MCF 10A (cell line): ENCODE measurements around the gene TMEM255A. TPM values are rescaled to one million over a fixed set of nuclear protein-coding genes. Genes with fewer than 3 reads are reported as not detected.
A peak's percentile ranks its signal among the peaks of the same experiment; 100 is the strongest.

Experiments used
- BruUV-seq: library from RNA; stranded (reverse); fragments of 400-500 nt; replicated peaks from 2 replicates; lab custom pipeline; 2021; lab: Mats Ljungman, UMichigan
- CTCF ChIA-PET: fragments of 300-600 bp; sonication (Branson Sonifier 250); formaldehyde crosslinking; extraction: SDS; loops from one replicate; lab custom pipeline; 2021; ENCODE audit warnings: antibody characterized with exemption, inconsistent platforms; lab: Yijun Ruan, JAX
- POLR2A ChIA-PET: fragments of 300-600, 350-650 bp; sonication (Branson Sonifier 250); formaldehyde crosslinking; extraction: SDS; loops from one replicate; lab custom pipeline; 2020; ENCODE audit warnings: antibody characterized with exemption, inconsistent platforms; lab: Yijun Ruan, JAX
- DNase-seq: peaks from one replicate; pipeline ENCODE4 v3.0.0-alpha.2; 2018; ENCODE audit not compliant: unreplicated experiment
- H3K27ac Mint-ChIP-seq: one replicate; pipeline ENCODE4 v1.8.0; 2022; ENCODE audit warnings: mild to moderate bottlenecking, low read depth, mixed read lengths; ENCODE audit not compliant: unreplicated experiment
- H3K27me3 Mint-ChIP-seq: one replicate; pipeline ENCODE4 v1.8.0; 2022; ENCODE audit warnings: mixed read lengths; ENCODE audit not compliant: insufficient read depth, unreplicated experiment
- H3K36me3 Mint-ChIP-seq: one replicate; pipeline ENCODE4 v1.8.0; 2022; ENCODE audit warnings: mild to moderate bottlenecking, moderate library complexity, mixed read lengths; ENCODE audit not compliant: insufficient read depth, unreplicated experiment
- H3K4me1 Mint-ChIP-seq: one replicate; pipeline ENCODE4 v1.8.0; 2022; ENCODE audit warnings: mixed read lengths; ENCODE audit not compliant: insufficient read depth, unreplicated experiment
- H3K4me3 Mint-ChIP-seq: one replicate; pipeline ENCODE4 v1.8.0; 2022; ENCODE audit warnings: mild to moderate bottlenecking, moderate library complexity, mixed read lengths; ENCODE audit not compliant: unreplicated experiment
- H3K9me3 Mint-ChIP-seq: one replicate; pipeline ENCODE4 v1.8.0; 2022; ENCODE audit warnings: mixed read lengths; ENCODE audit not compliant: unreplicated experiment
- CTCF ChIP-seq: fragments of 200-600 bp; IDR thresholded peaks from one replicate; pipeline ENCODE4 v1.8.0; 2022; ENCODE audit warnings: antibody characterized with exemption, mild to moderate bottlenecking; ENCODE audit not compliant: unreplicated experiment
- intact Hi-C: fragments of 100-400 bp; cut with micrococcal nuclease; formaldehyde crosslinking; loops from 2 replicates; pipeline ENCODE4 v1.14.1; 2022
- total RNA-seq: library from RNA; stranded (reverse); gene quantifications from 2 replicates; pipeline ENCODE4 v1.2.3, GENCODE V29; 2022

Gene TMEM255A
- total RNA-seq, 1 experiment from 2014 or later: not detected

GRCh38 chrX:120264341-120264740, 46.9 kb downstream of the TMEM255A start:
- Mint-ChIP-seq H3K27ac (no peak overlapping the region), H3K4me3 (no peak overlapping the region), H3K9me3 (no peaks in the 10 kb centered on the region), H3K36me3 (peaks cover 4% of the 10 kb centered on the region), H3K4me1 (peaks cover 15% of the 10 kb centered on the region), H3K27me3 (peaks cover 14% of the 10 kb centered on the region)
- CTCF ChIA-PET: interaction anchor here (0.7 to 1.0 kb wide), 4 partner anchors 13 to 193 kb away, joined by 3 to 4 read pairs (median 3); partner anchors contain the start of gene ZBTB33
- no peak for DNase-seq
- intact Hi-C loops: no loop called here
- TF ChIP-seq CTCF: no peak
- POLR2A ChIA-PET: interaction anchor here (0.6 kb wide), 1 partner anchor 459 kb away, joined by 3 read pairs; no protein-coding TSS in a partner anchor
- BruUV-seq: no TSS peak

- Mint-ChIP-seq H3K36me3 (peaks cover 7% of the 10 kb centered on the region), H3K4me3 (no peak overlapping the region), H3K27ac (no peak overlapping the region), H3K9me3 (no peaks in the 10 kb centered on the region), H3K4me1 (peaks cover 11% of the 10 kb centered on the region), H3K27me3 (peaks cover 14% of the 10 kb centered on the region)
- intact Hi-C loops: no loop called here
- TF ChIP-seq CTCF: no peak
- ChIA-PET POLR2A (no interaction called here), CTCF (interaction anchor here (0.6 to 1.5 kb wide), 2 partner anchors 36 to 212 kb away, joined by 3 to 4 read pairs; no protein-coding TSS in a partner anchor)
- no peak for DNase-seq
- no TSS peak for BruUV-seq
Observed at GRCh38 chrX:120262859-120263708, 48.2 kb downstream of the TMEM255A start.

DNA sequence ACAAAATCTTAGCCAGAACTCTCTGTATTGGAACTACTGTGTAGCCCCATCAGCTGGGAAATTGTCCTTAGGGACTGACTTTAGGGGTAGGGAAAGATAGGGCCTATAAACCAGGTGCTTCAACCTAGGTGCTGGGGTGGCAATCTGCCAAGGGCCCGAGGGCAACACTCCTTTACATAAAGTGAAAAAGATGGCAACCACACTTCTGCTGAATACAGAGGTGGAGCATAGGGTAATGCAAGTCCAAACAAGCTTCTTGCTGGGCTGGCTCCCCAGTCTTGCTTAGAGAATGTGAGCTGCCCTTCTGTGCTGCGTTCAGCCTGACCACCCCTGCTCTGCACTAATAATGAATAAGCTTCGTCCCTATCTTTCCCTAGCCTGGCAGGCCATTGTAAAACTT, 50.9 kb downstream of the TMEM255A start:
- ChIA-PET CTCF (interaction anchor here (0.6 to 2.1 kb wide), 7 partner anchors 9 to 300 kb away, joined by 3 to 11 read pairs (median 4); no protein-coding TSS in a partner anchor), POLR2A (interaction anchor here (0.6 to 3.2 kb wide), 10 partner anchors 10 to 225 kb away, joined by 3 to 63 read pairs (median 6); partner anchors contain the start of genes LAMP2 and ZBTB33)
- Mint-ChIP-seq H3K36me3 (peaks cover 25% of the 10 kb centered on the region), H3K27me3 (peaks cover 15% of the 10 kb centered on the region), H3K4me3 (no peak overlapping the region), H3K9me3 (no peaks in the 10 kb centered on the region), H3K27ac (no peak overlapping the region), H3K4me1 (peaks cover 11% of the 10 kb centered on the region)
- intact Hi-C loops: no loop called here
- BruUV-seq: no TSS peak
- TF ChIP-seq CTCF: no peak
- peak; percentile 78 for DNase-seq

GRCh38 chrX:120253784-120254183, 57.5 kb downstream of the TMEM255A start:
- Mint-ChIP-seq H3K27ac (no peak overlapping the region), H3K4me1 (peaks cover 6% of the 10 kb centered on the region), H3K9me3 (no peaks in the 10 kb centered on the region), H3K4me3 (no peak overlapping the region), H3K36me3 (peaks cover 46% of the 10 kb centered on the region), H3K27me3 (peaks cover 23% of the 10 kb centered on the region)
- TF ChIP-seq CTCF: no peak
- DNase-seq: no peak
- no TSS peak for BruUV-seq
- POLR2A ChIA-PET: interaction anchor here (2.4 kb wide), 1 partner anchor 16 kb away, joined by 11 read pairs; no protein-coding TSS in a partner anchor
- intact Hi-C loops: no loop called here
- CTCF ChIA-PET: interaction anchor here (0.6 to 0.8 kb wide), 5 partner anchors 15 to 216 kb away, joined by 3 read pairs; no protein-coding TSS in a partner anchor
